A673 (cell line): ENCODE data around the gene RAB18. TPM values are rescaled to one million over a fixed set of nuclear protein-coding genes. Genes with fewer than 3 reads are reported as not detected.
A peak's percentile ranks its signal among the peaks of the same experiment; 100 is the strongest.

Experiments
- BruUV-seq: library from RNA; stranded (reverse); fragments of 400-500 nt; replicated peaks from 2 replicates; lab custom pipeline; 2021; lab: Mats Ljungman, UMichigan
- CTCF ChIA-PET: fragments of 300-600 bp; sonication (Branson Sonifier 250); formaldehyde crosslinking; loops from one replicate; lab custom pipeline; 2022; ENCODE audit warnings: antibody characterized with exemption; lab: Charles Lee
- POLR2A ChIA-PET: fragments of 300-600 bp; sonication (Branson Sonifier 250); formaldehyde crosslinking; loops from one replicate; lab custom pipeline; 2022; ENCODE audit warnings: antibody characterized with exemption; ENCODE audit not compliant: low non-redundant PET; lab: Charles Lee
- DNase-seq: peaks from one replicate; pipeline ENCODE4 v3.0.0-alpha.2; 2015; ENCODE audit warnings: low spot score
- H3K27ac ChIP-seq: fragments of 200-600 bp; sonication (generic); 2 replicates; pipeline ENCODE4 v1.5.1; 2016; ENCODE audit warnings: mixed run types, low read depth, mild to moderate bottlenecking, mixed read lengths, antibody characterized with exemption, low read length; ENCODE audit not compliant: poor library complexity, severe bottlenecking
- H3K27me3 ChIP-seq: fragments of 200-600 bp; sonication (generic); replicated peaks from 2 replicates; pipeline ENCODE4 v1.6.1; 2017; ENCODE audit warnings: mixed run types, low read depth, mild to moderate bottlenecking, mixed read lengths, antibody characterized with exemption, low read length; ENCODE audit not compliant: insufficient read depth, poor library complexity
- H3K36me3 ChIP-seq: fragments of 200-600 bp; sonication (generic); 2 replicates; pipeline ENCODE4 v1.6.1; 2016; ENCODE audit warnings: mixed run types, mild to moderate bottlenecking, mixed read lengths, antibody characterized with exemption, low read length; ENCODE audit not compliant: insufficient read depth, poor library complexity, severe bottlenecking
- H3K4me1 ChIP-seq: fragments of 200-600 bp; sonication (generic); 2 replicates; pipeline ENCODE4 v1.6.1; 2017; ENCODE audit warnings: mixed run types, mild to moderate bottlenecking, mixed read lengths, antibody characterized with exemption, low read length; ENCODE audit not compliant: insufficient read depth, poor library complexity, severe bottlenecking
- H3K4me3 ChIP-seq: fragments of 200-600 bp; sonication (generic); 2 replicates; pipeline ENCODE4 v1.5.1; 2016; ENCODE audit warnings: low read depth, mixed run types, mild to moderate bottlenecking, mixed read lengths, low read length; ENCODE audit not compliant: poor library complexity, severe bottlenecking
- H3K9me3 ChIP-seq: fragments of 200-600 bp; sonication (generic); 2 replicates; pipeline ENCODE4 v1.6.1; 2016; ENCODE audit warnings: mixed run types, low read depth, mild to moderate bottlenecking, mixed read lengths, antibody characterized with exemption, low read length; ENCODE audit not compliant: poor library complexity, severe bottlenecking
- EZH2 ChIP-seq: fragments of 200-600 bp; sonication (generic); IDR thresholded peaks from 2 replicates; pipeline ENCODE4 v1.6.1; 2017; ENCODE audit warnings: borderline replicate concordance, low read depth, mild to moderate bottlenecking, mixed read lengths, antibody characterized with exemption, low read length; ENCODE audit not compliant: poor library complexity, severe bottlenecking
- intact Hi-C: fragments of 100-400 bp; cut with micrococcal nuclease; formaldehyde crosslinking; loops from one replicate; pipeline ENCODE4 v1.10.0; 2022; ENCODE audit not compliant: unreplicated experiment
- total RNA-seq: library from RNA; stranded (reverse); gene quantifications from 2 replicates; pipeline ENCODE4 v1.2.3, GENCODE V29; 2021
- TF ChIP-seq, protein P1 (sequence below): fragments of 300-800, 200-600 bp; sonication (generic); conservative IDR thresholded peaks from 2 replicates; pipeline ENCODE4 v1.5.1; 2017; ENCODE audit warnings: low read depth, mild to moderate bottlenecking, antibody characterized with exemption, low read length, moderate library complexity, mixed read lengths

RAB18 gene
- total RNA-seq, 1 experiment from 2014 or later: 110 TPM

DNA sequence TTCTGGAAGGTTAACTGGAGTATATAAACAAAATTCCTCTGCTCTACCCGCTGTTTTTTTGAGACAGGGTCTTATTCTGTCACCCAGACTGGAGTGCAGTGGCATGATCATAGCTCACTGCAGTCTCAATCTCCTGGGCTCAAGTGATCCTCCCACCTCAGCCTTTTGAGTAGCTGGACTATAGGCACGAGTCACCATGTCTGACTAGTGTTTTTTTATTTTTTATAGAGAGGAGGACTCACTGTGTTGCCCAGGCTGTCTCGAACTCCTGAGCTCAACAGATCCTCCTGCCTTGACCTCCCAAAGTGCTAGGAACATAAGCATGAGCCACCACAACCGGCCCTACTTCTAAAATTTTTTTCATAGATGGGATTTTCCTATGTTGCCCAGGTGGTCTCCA is 2.2 kb downstream of the RAB18 start:
- Histone ChIP-seq H3K27me3 (no peaks in the 10 kb centered on the region), H3K27ac (peak overlapping the region; percentile 3), H3K4me1 (peaks cover 3% of the 10 kb centered on the region), H3K4me3 (no peak overlapping the region), H3K9me3 (no peaks in the 10 kb centered on the region), H3K36me3 (peaks cover 12% of the 10 kb centered on the region)
- CTCF ChIA-PET: no interaction called here
- TF ChIP-seq EZH2: no peak
- TF ChIP-seq, protein P1, sequence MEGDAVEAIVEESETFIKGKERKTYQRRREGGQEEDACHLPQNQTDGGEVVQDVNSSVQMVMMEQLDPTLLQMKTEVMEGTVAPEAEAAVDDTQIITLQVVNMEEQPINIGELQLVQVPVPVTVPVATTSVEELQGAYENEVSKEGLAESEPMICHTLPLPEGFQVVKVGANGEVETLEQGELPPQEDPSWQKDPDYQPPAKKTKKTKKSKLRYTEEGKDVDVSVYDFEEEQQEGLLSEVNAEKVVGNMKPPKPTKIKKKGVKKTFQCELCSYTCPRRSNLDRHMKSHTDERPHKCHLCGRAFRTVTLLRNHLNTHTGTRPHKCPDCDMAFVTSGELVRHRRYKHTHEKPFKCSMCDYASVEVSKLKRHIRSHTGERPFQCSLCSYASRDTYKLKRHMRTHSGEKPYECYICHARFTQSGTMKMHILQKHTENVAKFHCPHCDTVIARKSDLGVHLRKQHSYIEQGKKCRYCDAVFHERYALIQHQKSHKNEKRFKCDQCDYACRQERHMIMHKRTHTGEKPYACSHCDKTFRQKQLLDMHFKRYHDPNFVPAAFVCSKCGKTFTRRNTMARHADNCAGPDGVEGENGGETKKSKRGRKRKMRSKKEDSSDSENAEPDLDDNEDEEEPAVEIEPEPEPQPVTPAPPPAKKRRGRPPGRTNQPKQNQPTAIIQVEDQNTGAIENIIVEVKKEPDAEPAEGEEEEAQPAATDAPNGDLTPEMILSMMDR: no peak
- intact Hi-C loops: no loop called here
- no peak for DNase-seq
- no TSS peak for BruUV-seq
- POLR2A ChIA-PET: no interaction called here

DNA sequence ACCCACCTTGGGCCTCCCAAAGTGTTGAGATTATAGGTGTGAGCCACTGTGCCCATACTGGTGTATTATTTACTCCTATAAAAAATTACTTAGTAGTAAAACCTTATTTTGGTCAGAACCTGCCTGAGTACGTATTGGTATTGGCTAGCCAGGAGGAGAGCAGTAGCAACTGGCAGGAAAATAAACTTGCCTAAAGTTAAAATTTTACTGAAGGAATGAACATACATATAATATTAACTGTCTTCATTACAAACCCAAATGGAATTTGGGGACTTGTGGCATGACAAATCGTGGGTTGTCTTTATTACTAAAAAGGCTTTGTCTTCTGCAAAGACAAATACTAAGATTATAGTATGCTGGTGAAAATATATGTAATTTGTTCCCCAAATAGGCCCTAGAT is 8.4 kb downstream of the RAB18 start:
- no peaks in the 10 kb centered on the region for H3K27me3 ChIP-seq
- H3K36me3 ChIP-seq: peaks cover 31% of the 10 kb centered on the region
- no peaks in the 10 kb centered on the region for H3K4me1 ChIP-seq
- intact Hi-C loops: no loop called here
- TF ChIP-seq EZH2: no peak
- TF ChIP-seq, protein P1: no peak
- ChIA-PET CTCF (no interaction called here), POLR2A (no interaction called here)
- H3K9me3 ChIP-seq: no peaks in the 10 kb centered on the region
- BruUV-seq: no TSS peak
- no peak overlapping the region for H3K27ac ChIP-seq
- DNase-seq: no peak
- no peak overlapping the region for H3K4me3 ChIP-seq

DNA sequence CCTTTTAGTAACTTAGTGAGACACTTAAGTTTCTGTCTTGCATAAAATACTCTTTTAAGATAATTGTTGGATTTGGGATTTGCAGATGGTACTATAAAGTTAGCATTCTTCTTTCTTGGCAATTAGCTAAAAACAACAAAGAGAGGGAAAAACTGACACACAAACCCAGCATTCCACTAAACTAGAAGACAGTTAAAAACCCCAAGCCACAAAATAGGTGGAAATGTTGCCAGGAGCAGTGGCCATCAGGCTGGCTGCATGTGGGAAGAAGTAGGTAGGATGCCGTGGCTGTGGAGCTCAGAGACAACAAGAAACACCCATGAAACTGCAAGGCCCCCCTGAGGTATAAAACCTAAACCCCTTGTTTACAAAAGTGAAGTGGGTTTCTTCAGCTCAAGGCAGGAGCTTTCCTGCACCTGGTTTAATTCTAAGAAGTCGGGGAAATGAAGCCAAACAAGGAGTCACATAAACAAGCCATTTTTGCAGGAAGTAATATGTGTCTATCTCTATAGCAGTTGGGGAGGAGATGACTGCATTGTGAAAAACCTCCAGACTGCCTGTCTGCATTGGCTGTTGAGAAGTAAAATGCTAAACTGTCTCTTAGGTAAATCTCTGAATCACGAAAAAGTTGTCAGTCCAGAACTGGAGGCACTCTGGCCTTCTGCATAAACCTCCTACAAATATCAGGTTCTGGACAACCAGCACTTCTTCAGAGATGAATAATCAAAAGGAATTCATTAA is 9.5 kb downstream of the RAB18 start:
- Histone ChIP-seq H3K27ac (peak overlapping the region; percentile 19), H3K27me3 (no peaks in the 10 kb centered on the region), H3K4me1 (no peaks in the 10 kb centered on the region), H3K4me3 (no peak overlapping the region), H3K36me3 (peaks cover 31% of the 10 kb centered on the region), H3K9me3 (no peaks in the 10 kb centered on the region)
- POLR2A ChIA-PET: no interaction called here
- TF ChIP-seq EZH2: no peak
- TF ChIP-seq, protein P1: no peak
- CTCF ChIA-PET: no interaction called here
- DNase-seq: no peak
- intact Hi-C loops: no loop called here
- BruUV-seq: no TSS peak
